Measurements from ENCODE around the gene TSPAN31.
A peak's percentile ranks its signal among the peaks of the same experiment; 100 is the strongest.
"Not testable (repeated sequence)": the region's sequence is repeated elsewhere in the genome, so short reads cannot be mapped to it uniquely, and the experiment has no call there.

The TSPAN31 gene, protein sequence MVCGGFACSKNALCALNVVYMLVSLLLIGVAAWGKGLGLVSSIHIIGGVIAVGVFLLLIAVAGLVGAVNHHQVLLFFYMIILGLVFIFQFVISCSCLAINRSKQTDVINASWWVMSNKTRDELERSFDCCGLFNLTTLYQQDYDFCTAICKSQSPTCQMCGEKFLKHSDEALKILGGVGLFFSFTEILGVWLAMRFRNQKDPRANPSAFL

GRCh38 chr12:57744777-57745484 lies at the start of gene TSPAN31:
TSS of gene TSPAN31 (plus strand) at chr12:57745039. CDS start at chr12:57745155, 116 bp downstream.
- Mint-ChIP-seq H3K9me3 (no peaks in the 10 kb centered on the region), H3K4me3 (peak within 1 kb of the TSS; percentile 85), H3K27me3 (no peaks in the 10 kb centered on the region), H3K27ac (peak within 1 kb of the TSS; percentile 97), H3K36me3 (peaks cover 28% of the 10 kb centered on the region), H3K4me1 (peaks cover 62% of the 10 kb centered on the region)
- peak; percentile 96 for ATAC-seq

DNA sequence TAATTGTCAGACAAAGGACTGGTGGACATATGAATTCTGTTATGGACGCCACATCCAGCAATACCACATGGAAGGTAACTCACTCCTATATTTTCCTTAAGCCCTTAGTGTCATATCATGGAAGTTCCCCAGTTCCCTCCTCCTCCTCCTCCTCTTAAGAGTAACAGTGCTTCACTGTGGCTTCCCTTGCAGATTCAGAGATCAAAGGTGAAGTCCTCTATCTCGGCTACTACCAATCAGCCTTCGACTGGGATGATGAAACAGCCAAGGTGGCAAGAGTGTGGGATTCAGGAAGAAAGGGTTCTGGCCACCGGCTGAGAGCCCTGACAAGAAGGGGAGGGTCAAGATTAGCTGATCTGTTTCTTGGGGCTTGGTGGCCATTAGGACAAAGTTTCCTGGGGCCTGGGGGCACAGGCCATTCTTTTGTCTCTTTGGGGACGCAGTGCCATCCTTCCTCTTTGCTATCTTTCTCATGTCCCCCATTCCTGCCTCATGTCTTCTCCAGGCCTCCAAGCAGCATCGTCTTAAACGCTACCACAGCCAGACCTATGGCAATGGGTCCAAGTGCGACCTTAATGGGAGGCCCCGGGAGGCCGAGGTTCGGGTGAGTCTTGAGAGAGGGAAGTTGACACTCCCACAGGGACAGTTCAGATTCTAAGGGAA lies 48.9 kb upstream of the TSPAN31 start:
- H3K36me3 Mint-ChIP-seq: peaks cover 51% of the 10 kb centered on the region
- no peak for ATAC-seq

DNA sequence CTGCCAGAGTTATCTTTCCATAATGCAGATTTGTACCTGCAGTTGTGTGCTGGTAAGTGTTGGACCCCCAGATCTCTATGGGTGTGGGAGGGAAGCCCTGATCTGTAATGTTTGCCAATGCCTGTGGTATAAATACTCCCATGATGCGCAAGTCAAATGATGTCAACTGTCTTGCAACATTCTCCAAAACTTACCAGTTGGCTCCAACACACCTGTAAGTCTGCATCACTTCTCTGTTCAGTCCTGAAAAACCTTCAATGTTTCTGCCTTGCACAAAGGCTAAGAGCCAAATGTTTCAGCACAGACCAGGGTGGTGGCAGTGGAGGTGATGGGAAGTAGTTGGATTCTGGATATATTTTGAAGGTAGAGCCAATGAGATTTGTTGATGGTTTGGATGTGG lies 47.8 kb upstream of the TSPAN31 start:
- Mint-ChIP-seq H3K9me3 (no peaks in the 10 kb centered on the region), H3K36me3 (peaks cover 53% of the 10 kb centered on the region), H3K4me1 (peaks cover 27% of the 10 kb centered on the region), H3K27ac (no peak overlapping the region), H3K27me3 (no peaks in the 10 kb centered on the region), H3K4me3 (no peak overlapping the region)
- ATAC-seq: no peak

More for the DNA sequence above, 48.9 kb upstream of the TSPAN31 start:
- Mint-ChIP-seq H3K27me3 (no peaks in the 10 kb centered on the region), H3K27ac (no peak overlapping the region), H3K4me3 (no peak overlapping the region), H3K4me1 (peaks cover 27% of the 10 kb centered on the region), H3K9me3 (no peaks in the 10 kb centered on the region)

DNA sequence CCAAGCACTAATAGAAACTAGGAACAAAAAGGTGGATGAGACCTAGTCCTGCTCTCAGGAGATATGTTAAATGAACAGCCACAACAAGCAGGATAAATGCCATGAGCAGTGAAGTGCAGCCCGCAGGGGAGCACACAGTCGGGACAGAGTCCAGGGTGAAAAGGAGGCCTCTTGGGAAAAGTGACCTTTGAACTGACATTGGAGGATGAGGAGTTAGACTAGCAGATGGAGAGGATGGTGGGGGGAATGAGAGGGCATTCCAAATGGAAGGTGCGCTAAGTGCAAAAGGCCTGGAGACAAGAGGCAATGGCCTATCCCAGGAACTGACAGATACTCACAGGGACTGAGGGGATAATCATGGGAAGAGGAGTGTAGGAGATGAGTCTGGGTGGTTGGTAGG lies 46.4 kb upstream of the TSPAN31 start:
- H3K36me3 Mint-ChIP-seq: peaks cover 67% of the 10 kb centered on the region
- H3K9me3 Mint-ChIP-seq: peaks cover 4% of the 10 kb centered on the region
- H3K27me3 Mint-ChIP-seq: no peaks in the 10 kb centered on the region
- no peak overlapping the region for H3K4me3 Mint-ChIP-seq
- no peak overlapping the region for H3K27ac Mint-ChIP-seq
- ATAC-seq: no peak
- peaks cover 27% of the 10 kb centered on the region for H3K4me1 Mint-ChIP-seq

DNA sequence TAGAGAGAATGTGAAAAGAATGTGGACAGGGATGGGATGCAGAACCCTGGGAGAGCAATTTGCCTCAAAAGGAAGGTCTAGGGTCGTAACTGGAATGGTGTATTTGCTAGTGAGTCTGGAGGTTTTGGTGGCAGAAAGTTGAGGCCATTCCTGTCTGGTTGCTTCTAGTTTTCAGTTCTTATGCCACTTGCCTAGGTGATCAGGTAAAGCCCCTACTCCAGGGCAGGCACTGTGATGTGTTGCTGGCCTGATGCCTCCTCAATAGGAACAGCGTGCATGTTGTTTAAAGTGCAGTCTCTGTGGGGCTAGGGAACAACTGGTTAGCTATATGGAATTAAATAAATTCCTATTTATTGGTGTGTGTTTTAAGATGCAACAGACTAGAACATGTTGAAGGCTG lies 44.5 kb upstream of the TSPAN31 start:
- Mint-ChIP-seq H3K9me3 (peaks cover 4% of the 10 kb centered on the region), H3K27ac (peak overlapping the region; percentile 23), H3K36me3 (peaks cover 84% of the 10 kb centered on the region), H3K27me3 (no peaks in the 10 kb centered on the region), H3K4me3 (no peak overlapping the region), H3K4me1 (peaks cover 27% of the 10 kb centered on the region)
- ATAC-seq: no peak

GRCh38 chr12:57707250-57707649 lies 37.6 kb upstream of the TSPAN31 start:
- Mint-ChIP-seq H3K4me3 (no peak overlapping the region), H3K27ac (no peak overlapping the region), H3K4me1 (peaks cover 10% of the 10 kb centered on the region), H3K9me3 (peaks cover 4% of the 10 kb centered on the region), H3K27me3 (no peaks in the 10 kb centered on the region), H3K36me3 (peaks cover 79% of the 10 kb centered on the region)
- ATAC-seq: no peak

- peaks cover 10% of the 10 kb centered on the region for H3K4me1 Mint-ChIP-seq
- ATAC-seq: no peak
These were observed 36.5 kb upstream of the TSPAN31 start for GRCh38 chr12:57708296-57708695.

GRCh38 chr12:57712701-57713100 lies 32.1 kb upstream of the TSPAN31 start:
- Mint-ChIP-seq H3K27me3 (no peaks in the 10 kb centered on the region), H3K27ac (no peak overlapping the region), H3K4me1 (peaks cover 18% of the 10 kb centered on the region), H3K9me3 (no peaks in the 10 kb centered on the region), H3K4me3 (no peak overlapping the region), H3K36me3 (peaks cover 48% of the 10 kb centered on the region)
- ATAC-seq: no peak

More at GRCh38 chr12:57708296-57708695, 36.5 kb upstream of the TSPAN31 start:
- Mint-ChIP-seq H3K27ac (no peak overlapping the region), H3K9me3 (no peaks in the 10 kb centered on the region), H3K4me3 (no peak overlapping the region), H3K27me3 (no peaks in the 10 kb centered on the region), H3K36me3 (peaks cover 75% of the 10 kb centered on the region)

DNA sequence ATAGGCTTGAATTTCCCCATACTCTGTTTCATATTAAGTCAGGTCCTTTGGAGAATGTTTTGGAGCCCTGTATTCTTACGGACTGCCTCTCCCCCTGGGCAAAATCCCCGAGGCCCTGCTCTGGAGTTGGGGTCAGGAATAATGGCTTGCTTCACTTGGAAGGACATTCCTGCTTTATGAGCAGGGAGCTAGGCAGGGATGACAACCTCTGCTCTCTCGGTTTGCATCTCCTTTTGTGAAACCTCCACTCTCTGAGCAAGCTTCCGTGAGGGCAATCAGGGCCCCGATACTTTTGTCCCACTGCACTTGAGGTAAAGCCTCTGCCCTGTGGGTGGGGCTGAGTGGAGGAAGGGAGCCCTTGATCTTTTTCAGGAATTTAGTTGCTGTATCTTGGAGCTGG lies 31.6 kb upstream of the TSPAN31 start:
- H3K27me3 Mint-ChIP-seq: no peaks in the 10 kb centered on the region
- peaks cover 18% of the 10 kb centered on the region for H3K4me1 Mint-ChIP-seq
- H3K36me3 Mint-ChIP-seq: peaks cover 52% of the 10 kb centered on the region
- no peak for ATAC-seq
- no peaks in the 10 kb centered on the region for H3K9me3 Mint-ChIP-seq
- H3K4me3 Mint-ChIP-seq: no peak overlapping the region
- no peak overlapping the region for H3K27ac Mint-ChIP-seq

DNA sequence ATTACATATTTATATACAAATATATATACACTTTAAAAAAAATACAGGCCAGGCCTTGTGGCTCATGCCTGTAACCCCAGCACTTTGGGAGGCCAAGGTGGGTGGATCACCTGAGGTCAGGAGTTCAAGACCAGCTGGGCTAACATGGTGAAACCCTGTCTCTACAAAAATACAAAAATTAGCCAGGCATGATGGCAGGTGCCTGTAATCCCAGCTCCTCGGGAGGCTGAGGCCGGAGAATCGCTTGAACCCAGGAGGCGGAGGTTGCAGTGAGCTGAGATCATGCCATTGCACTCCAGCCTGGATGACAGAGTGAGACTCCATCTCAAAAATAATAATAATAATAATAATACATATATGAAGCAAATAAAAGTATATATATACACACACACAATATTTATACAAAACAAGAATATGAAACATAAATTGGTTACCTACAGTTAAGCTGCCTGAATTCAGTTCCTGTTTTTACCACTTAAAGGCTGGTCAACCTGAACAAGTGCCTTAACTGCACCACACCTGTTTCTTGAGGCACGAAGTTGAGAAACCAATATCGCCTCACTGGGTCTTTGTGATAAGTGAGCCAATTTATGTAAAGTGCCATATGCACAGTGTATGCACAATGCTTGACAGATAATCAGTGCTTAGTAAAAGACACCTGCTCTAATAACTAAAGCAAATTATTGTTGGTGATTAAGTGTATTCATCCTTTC lies 29.6 kb upstream of the TSPAN31 start:
- ATAC-seq: peak; percentile 76
- H3K9me3 Mint-ChIP-seq, H3K4me3 Mint-ChIP-seq, H3K27me3 Mint-ChIP-seq: not testable (repeated sequence)
- Mint-ChIP-seq H3K36me3 (peaks cover 62% of the 10 kb centered on the region), H3K27ac (peak overlapping the region; percentile 28), H3K4me1 (peaks cover 11% of the 10 kb centered on the region)

DNA sequence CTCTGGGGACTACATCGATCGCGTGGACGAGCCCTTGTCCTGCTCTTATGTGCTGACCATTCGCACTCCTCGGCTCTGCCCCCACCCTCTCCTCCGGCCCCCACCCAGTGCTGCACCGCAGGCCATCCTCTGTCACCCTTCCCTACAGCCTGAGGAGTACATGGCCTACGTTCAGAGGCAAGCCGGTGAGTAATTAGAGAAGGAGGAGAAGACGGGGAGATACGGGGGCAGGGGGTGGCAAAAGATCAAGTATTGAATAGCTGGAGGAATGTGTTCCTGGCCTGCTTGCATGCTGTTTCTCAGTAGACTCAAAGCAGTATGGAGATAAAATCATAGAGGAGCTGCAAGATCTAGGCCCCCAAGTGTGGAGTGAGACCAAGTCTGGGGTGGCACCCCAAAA lies 29.1 kb upstream of the TSPAN31 start:
- Mint-ChIP-seq H3K36me3 (peaks cover 62% of the 10 kb centered on the region), H3K4me1 (peaks cover 8% of the 10 kb centered on the region), H3K27me3 (no peaks in the 10 kb centered on the region), H3K9me3 (no peaks in the 10 kb centered on the region), H3K27ac (peak overlapping the region; percentile 28), H3K4me3 (no peak overlapping the region)
- no peak for ATAC-seq

- H3K9me3 Mint-ChIP-seq: no peaks in the 10 kb centered on the region
- H3K4me3 Mint-ChIP-seq: no peak overlapping the region
- no peak overlapping the region for H3K27ac Mint-ChIP-seq
- no peaks in the 10 kb centered on the region for H3K27me3 Mint-ChIP-seq
- peaks cover 62% of the 10 kb centered on the region for H3K36me3 Mint-ChIP-seq
- H3K4me1 Mint-ChIP-seq: peaks cover 8% of the 10 kb centered on the region
- no peak for ATAC-seq
These were observed 28.5 kb upstream of the TSPAN31 start for GRCh38 chr12:57716305-57716704.

DNA sequence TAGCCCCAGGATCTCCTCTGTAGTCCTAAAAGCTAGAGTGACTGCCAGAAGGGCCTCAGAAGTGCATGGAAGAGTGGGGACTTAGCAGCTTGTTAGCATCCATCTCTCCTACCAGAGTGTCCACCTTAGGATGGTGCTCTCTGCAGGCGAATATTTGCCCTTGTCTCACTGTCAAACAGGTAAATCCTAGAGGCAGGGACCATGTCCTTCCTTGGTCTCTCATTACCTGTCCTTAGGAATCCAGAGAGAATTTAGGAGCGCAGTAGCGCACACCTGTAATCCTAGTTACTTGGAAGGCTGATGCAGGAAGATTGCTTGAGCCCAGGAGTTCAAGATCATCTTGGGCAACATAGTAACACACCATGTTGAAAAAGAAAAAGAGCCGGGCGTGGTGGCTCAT lies 27.7 kb upstream of the TSPAN31 start:
- Mint-ChIP-seq H3K36me3 (peaks cover 61% of the 10 kb centered on the region), H3K27ac (no peak overlapping the region), H3K4me1 (peaks cover 8% of the 10 kb centered on the region), H3K27me3 (no peaks in the 10 kb centered on the region), H3K9me3 (no peaks in the 10 kb centered on the region), H3K4me3 (no peak overlapping the region)
- no peak for ATAC-seq

GRCh38 chr12:57717846-57718640 lies 26.8 kb upstream of the TSPAN31 start:
- Mint-ChIP-seq H3K36me3 (peaks cover 55% of the 10 kb centered on the region), H3K27ac (no peak overlapping the region), H3K4me3 (no peak overlapping the region), H3K9me3 (no peaks in the 10 kb centered on the region), H3K27me3 (no peaks in the 10 kb centered on the region), H3K4me1 (peaks cover 8% of the 10 kb centered on the region)
- no peak for ATAC-seq

Data from stimulated activated memory B cell treated with anti-CD40 and anti-IgM and Interleukin-4, amounts not matched to agents 10 μg/mL and 1 μg/mL and 100 μg/mL, for 72 hours (primary cell).